Stomach smooth muscle (tissue), 2 donors: ENCODE results near the gene ZFAND3.

Experiments used
- H3K27ac ChIP-seq: one replicate; pipeline ENCODE4 v1.7.0; 2013; ENCODE audit warnings: mild to moderate bottlenecking, low read length, inconsistent platforms
- H3K27me3 ChIP-seq, 2 donors: one replicate each; pipeline ENCODE4 v1.7.0; 2013; ENCODE audit warnings: low read length in 2 of 2; ENCODE audit not compliant: insufficient read depth in 2 of 2, control insufficient read depth in 1 of 2
- H3K36me3 ChIP-seq, 2 donors: one replicate each; pipeline ENCODE4 v1.7.0; 2013; ENCODE audit warnings: low read length in 2 of 2; ENCODE audit not compliant: control insufficient read depth in 2 of 2, insufficient read depth in 2 of 2
- H3K4me1 ChIP-seq: one replicate; pipeline ENCODE4 v1.7.0; 2013; ENCODE audit warnings: low read length; ENCODE audit not compliant: control insufficient read depth, insufficient read depth
- H3K4me3 ChIP-seq, 2 donors: one replicate each; pipeline ENCODE4 v1.7.0; 2013; ENCODE audit warnings: low read length in 2 of 2
- H3K9ac ChIP-seq, 2 donors: one replicate each; pipeline ENCODE4 v1.7.0; 2013; ENCODE audit warnings: low read length in 2 of 2, mild to moderate bottlenecking in 1 of 2
- H3K9me3 ChIP-seq, 2 donors: one replicate each; pipeline ENCODE4 v1.7.0; 2013; ENCODE audit warnings: low read length in 2 of 2; ENCODE audit not compliant: control insufficient read depth in 2 of 2
- donor health status: healthy.
- donor health status: Pancreatic carcinoma.

ZFAND3 gene

GRCh38 chr6:37866590-37867507 is 47.3 kb downstream of the ZFAND3 start:
- Histone ChIP-seq H3K4me3 (no peak overlapping the region), H3K36me3 (no peaks in the 10 kb centered on the region), H3K4me1 (peaks cover 3% of the 10 kb centered on the region), H3K9me3 (no peaks in the 10 kb centered on the region), H3K27ac (no peak overlapping the region), H3K27me3 (no peaks in the 10 kb centered on the region), H3K9ac (no peak overlapping the region)

- no peak overlapping the region for H3K27ac ChIP-seq
Observed at GRCh38 chr6:37867756-37868446, 48.4 kb downstream of the ZFAND3 start.

GRCh38 chr6:37868447-37868825 is 48.9 kb downstream of the ZFAND3 start:
- Histone ChIP-seq H3K9ac (no peak overlapping the region), H3K27me3 (no peaks in the 10 kb centered on the region), H3K27ac (no peak overlapping the region), H3K9me3 (no peaks in the 10 kb centered on the region), H3K4me1 (peaks cover 3% of the 10 kb centered on the region), H3K36me3 (no peaks in the 10 kb centered on the region), H3K4me3 (no peak overlapping the region)

More at GRCh38 chr6:37867756-37868446, 48.4 kb downstream of the ZFAND3 start:
- Histone ChIP-seq H3K9ac (no peak overlapping the region), H3K4me3 (no peak overlapping the region), H3K4me1 (peaks cover 3% of the 10 kb centered on the region), H3K27me3 (no peaks in the 10 kb centered on the region), H3K9me3 (no peaks in the 10 kb centered on the region), H3K36me3 (no peaks in the 10 kb centered on the region)

- Histone ChIP-seq H3K4me3 (no peak overlapping the region), H3K27ac (no peak overlapping the region), H3K4me1 (peaks cover 3% of the 10 kb centered on the region), H3K27me3 (no peaks in the 10 kb centered on the region), H3K9me3 (no peaks in the 10 kb centered on the region), H3K36me3 (no peaks in the 10 kb centered on the region), H3K9ac (no peak overlapping the region)
Observed at GRCh38 chr6:37871616-37872372, 52.3 kb downstream of the ZFAND3 start.

GRCh38 chr6:37872373-37872745 is 52.8 kb downstream of the ZFAND3 start:
- Histone ChIP-seq H3K4me3 (no peak overlapping the region), H3K9me3 (no peaks in the 10 kb centered on the region), H3K27me3 (no peaks in the 10 kb centered on the region), H3K27ac (no peak overlapping the region), H3K36me3 (no peaks in the 10 kb centered on the region), H3K4me1 (no peaks in the 10 kb centered on the region), H3K9ac (no peak overlapping the region)

GRCh38 chr6:37874726-37875125 is 55.2 kb downstream of the ZFAND3 start:
- H3K27ac ChIP-seq: no peak overlapping the region
- H3K36me3 ChIP-seq: no peaks in the 10 kb centered on the region
- no peak overlapping the region for H3K4me3 ChIP-seq
- H3K4me1 ChIP-seq: peaks cover 15% of the 10 kb centered on the region
- no peaks in the 10 kb centered on the region for H3K27me3 ChIP-seq
- H3K9ac ChIP-seq: no peak overlapping the region
- H3K9me3 ChIP-seq: no peaks in the 10 kb centered on the region

- H3K9me3 ChIP-seq: no peaks in the 10 kb centered on the region
- no peak overlapping the region for H3K9ac ChIP-seq
Observed at GRCh38 chr6:37875561-37876309, 56.2 kb downstream of the ZFAND3 start.

GRCh38 chr6:37876843-37877242 is 57.3 kb downstream of the ZFAND3 start:
- no peaks in the 10 kb centered on the region for H3K27me3 ChIP-seq
- H3K4me1 ChIP-seq: peaks cover 15% of the 10 kb centered on the region
- no peaks in the 10 kb centered on the region for H3K9me3 ChIP-seq
- H3K9ac ChIP-seq: no peak overlapping the region
- no peak overlapping the region for H3K27ac ChIP-seq
- no peaks in the 10 kb centered on the region for H3K36me3 ChIP-seq
- no peak overlapping the region for H3K4me3 ChIP-seq

More at GRCh38 chr6:37875561-37876309, 56.2 kb downstream of the ZFAND3 start:
- no peaks in the 10 kb centered on the region for H3K36me3 ChIP-seq
- no peaks in the 10 kb centered on the region for H3K27me3 ChIP-seq
- H3K4me1 ChIP-seq: peaks cover 15% of the 10 kb centered on the region
- no peak overlapping the region for H3K27ac ChIP-seq
- H3K4me3 ChIP-seq: no peak overlapping the region

- H3K9ac ChIP-seq: peak overlapping the region in 1 of 2 donors; percentile 5
Observed at GRCh38 chr6:37877373-37878149, 58.0 kb downstream of the ZFAND3 start.

More at GRCh38 chr6:37877373-37878149, 58.0 kb downstream of the ZFAND3 start:
- Histone ChIP-seq H3K4me3 (no peak overlapping the region), H3K9me3 (no peaks in the 10 kb centered on the region), H3K4me1 (peaks cover 20% of the 10 kb centered on the region), H3K27ac (no peak overlapping the region), H3K27me3 (no peaks in the 10 kb centered on the region), H3K36me3 (no peaks in the 10 kb centered on the region)
